Activated CD4-positive, alpha-beta T cell treated with anti-CD3 and anti-CD28 coated beads for 24 hours (primary cell): ENCODE data around the gene TBC1D9.

Experiments
- DNase-seq, 2 donors: peaks; one replicate each; pipeline ENCODE4 v3.0.0-alpha.2; 2020; ENCODE audit warnings: low read depth in 2 of 2

Gene TBC1D9

DNA sequence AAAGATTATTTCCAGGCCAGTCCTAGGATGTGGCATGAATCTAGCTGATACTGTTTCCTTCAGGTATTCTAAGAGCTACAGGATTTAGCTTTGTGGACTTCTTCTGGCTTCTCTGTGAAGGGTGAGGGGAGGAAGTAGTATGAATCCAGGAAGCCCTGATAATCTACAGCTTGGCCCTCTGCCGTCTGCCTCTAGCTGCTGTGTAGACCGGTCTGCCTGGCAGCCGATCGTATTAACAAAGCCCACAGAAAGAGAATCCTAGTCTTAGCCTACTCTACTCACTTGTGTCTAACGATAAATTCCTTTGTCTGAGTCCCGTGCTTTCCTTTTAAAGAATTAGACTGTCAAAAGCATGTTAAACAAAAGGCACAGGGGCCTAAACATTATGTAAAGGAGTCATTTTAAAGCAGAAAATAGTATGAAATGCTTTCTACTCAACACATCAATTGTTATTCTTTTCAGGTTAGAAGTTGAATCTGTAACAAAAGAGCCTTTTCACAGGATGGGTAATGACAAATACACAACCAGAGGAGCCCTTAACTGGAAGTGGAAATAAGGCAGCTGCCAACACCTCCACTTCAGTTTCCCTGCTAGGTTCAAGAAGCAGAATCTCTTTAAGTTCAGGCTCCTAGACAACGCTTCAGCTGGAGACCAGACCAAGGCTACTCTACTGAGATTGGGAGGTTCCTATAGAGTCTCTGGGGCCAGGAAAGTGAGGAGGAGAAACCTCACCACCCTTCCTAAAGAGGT is 138.5 kb downstream of the TBC1D9 start:
- no peak for DNase-seq

DNA sequence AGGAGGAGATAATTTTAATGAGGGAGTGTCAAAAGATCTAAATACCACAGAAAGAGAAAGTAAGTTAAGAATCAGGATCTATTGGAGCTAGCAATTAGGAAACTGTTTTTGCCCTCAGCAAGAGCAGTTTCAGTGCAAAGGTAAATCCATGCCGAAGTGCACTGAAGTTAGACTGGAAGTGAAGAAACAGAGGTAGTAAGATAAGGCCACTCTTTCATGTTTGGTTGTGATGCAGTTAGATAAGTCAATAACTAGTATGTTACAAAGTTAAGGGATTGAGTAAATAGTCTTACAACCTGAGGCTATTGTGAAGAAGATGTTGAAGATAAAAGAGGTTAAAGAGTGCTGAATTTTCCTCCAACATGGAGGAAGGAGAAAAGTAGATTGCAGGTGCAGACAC is 140.7 kb downstream of the TBC1D9 start:
- no peak for DNase-seq

- DNase-seq, result no peak
These were observed 143.8 kb downstream of the TBC1D9 start for GRCh38 chr4:140612357-140612756.

GRCh38 chr4:140611854-140612253 is 144.3 kb downstream of the TBC1D9 start:
- DNase-seq, result no peak

DNA sequence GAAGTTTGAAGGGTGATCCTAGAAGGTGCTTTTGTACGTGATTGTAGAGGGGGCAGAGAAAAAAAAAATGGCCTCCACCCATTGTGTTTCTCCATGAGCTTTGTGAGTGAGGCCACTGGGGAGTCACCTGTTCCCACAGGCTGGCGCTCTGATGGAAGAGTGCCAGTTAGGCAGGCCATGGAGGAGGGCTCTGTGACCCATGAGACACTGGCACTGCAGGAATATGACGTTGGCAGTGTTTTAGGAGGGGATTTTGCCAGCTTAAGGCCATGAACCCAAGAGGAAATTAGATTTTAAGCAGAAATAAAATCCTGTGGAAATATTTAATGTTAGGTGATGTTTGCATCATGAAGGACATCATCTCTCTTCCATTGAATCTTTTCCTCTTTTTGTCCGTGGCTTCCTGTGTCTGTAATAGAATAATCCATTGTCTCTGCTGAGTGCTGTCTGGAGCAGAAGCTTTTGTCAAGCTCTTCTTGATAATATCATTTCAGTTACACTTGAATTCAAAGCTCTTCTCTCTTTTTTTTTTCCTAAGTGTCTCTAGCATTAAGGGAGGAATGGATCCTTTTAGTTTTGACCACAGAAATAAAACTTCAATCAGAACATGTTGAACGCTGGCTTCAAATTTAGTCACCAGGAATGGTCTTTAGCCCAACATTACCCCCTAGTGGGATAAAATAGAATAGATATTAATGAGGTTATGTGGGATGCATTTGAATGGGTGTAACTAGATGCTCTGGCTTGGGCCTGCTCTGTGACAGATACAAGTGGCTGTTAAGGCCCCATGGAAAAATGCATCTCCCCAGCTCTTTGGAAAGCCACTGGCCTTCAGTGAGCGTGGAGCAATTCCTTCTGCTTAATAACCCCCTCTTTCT is 146.4 kb downstream of the TBC1D9 start:
- no peak for DNase-seq

GRCh38 chr4:140607852-140608251 is 148.3 kb downstream of the TBC1D9 start:
- DNase-seq, result no peak

- DNase-seq, result no peak
These were observed 151.6 kb downstream of the TBC1D9 start for GRCh38 chr4:140604544-140604943.

DNA sequence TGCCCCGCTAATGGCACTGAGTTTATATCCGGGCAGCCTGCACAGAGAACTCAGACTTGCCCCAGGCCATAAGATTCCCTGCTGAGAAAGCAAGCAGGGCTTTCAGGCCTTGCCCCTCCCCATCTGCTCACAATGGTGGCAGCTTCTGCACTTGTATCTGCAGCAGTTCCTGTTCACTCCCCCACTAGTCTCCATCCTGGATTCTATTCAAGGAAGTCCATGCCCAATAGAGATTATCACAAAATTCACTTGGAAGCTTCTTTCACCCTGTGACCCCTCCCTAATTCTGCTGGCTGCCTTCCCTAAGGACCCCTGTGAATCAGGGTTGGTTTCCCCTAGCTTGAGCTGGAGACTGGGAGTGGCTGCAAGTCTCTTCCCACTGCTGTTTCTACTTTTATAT is 152.9 kb downstream of the TBC1D9 start:
- no peak for DNase-seq

DNA sequence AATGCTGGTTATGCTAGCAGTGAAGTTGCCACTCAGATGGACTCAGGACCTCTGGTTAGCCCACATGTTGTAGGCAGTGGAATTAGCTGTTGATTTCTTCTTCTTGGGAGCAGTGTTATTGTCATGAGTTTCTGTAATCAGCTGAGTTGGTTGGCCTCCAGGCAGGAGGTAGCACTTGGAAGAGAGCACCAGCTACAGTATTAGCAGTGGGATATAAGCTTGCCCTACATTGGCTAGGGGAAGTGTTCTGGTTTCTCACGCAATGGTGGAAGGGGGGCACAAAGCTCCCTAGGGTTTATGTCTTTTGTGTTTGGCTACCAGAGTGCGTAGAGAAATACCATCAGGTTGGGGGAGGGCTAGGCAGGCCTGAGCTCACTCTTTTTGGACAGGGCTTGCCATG is 153.5 kb downstream of the TBC1D9 start:
- no peak for DNase-seq

- no peak for DNase-seq
These were observed 155.8 kb downstream of the TBC1D9 start for GRCh38 chr4:140600408-140600807.

DNA sequence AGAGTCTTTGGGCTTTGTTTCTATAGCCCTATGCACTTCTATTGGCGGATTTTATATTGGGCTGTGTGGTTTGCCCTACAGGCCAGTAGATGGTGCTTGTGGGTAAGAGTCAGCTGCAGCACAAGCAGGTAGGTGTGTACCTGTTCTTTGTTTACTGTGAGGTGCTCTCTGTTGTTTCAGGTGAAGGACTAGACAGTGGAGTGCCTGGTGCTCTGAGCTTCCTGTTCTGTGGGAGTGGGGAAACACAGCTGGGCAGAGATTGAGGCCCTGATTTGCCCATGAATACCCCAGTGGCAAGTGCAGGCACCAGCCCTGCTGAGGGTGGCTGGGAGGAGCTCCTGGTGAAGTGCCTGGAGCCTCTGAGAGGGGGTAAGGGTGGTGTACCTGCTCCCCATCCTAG is 161.1 kb downstream of the TBC1D9 start:
- no peak for DNase-seq

DNA sequence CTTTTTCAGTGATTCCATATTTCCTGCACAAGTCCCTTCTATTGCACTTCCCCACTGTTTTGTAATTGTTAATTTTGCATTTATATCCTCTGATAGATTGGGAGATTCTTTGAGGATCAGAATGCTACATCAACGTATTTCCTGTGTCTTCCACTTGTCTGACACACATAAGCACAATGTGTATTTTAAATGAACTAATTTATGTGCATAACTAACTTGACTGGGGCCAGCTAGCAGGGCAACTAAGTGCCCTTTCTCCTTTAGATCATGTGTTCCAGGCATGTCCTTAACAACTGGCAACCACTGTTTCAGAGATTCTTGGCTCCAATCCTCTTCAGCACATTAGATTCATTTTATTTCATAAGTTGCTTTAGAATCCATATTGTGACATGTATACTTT is 171.7 kb downstream of the TBC1D9 start:
- DNase-seq, result no peak

DNA sequence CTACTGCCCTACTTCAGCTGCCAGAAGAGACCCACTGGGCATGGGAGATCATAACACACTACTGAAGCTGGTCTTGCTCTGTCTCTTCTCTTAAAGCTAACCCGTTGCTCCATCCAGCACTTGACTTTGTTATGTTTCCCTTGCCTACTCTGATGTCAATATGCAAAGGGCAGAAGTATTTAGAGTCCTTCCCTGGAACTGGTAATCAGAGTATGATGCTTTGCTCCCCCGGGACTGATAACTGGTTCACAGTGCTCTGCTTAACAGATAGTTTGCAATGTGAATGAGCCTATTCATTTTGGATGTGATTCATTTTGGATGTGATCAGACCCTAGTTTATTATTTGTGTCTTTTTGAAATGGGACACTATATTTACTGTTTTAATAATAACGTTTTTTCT is 175.1 kb downstream of the TBC1D9 start:
- DNase-seq, result no peak

DNA sequence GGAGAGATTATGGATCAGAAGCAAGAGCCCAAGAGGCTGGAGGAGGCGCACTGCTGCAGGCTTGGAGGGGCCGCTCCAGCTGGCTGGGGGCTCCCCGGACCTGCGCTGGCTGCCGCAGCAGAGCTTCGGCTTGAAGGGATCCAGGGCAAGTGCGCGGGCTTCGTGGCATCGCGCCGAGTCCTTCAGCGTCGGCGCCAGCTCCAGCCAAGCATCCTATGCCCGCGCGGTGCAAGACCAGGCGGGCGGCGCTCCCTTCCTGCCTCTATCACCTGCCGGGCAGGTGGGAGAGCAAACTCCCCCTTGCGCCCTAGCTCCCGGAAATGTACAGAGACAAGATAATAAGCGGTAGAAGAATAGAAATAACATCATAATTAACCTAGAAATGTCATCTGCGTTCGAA is 176.9 kb downstream of the TBC1D9 start:
- DNase-seq, result no peak

DNA sequence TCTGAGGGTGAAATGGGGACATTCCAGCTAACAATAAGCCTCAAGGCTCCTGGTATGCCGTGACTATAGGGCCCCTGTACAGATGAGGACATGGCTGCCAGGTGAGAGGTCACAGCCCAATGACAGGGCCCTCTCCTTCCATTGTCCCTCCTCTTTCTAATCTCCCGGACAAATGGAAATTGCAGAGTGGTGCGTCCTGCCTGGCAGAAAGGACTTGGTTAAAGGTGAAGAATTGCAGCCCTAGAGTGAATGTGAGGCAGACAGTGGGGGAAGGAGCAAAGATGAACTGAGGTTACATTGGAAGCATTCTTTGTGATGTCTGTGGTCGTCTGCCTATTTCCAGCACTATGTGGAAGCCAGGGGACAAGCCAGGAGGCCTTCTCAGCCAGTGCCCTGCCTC is 180.7 kb downstream of the TBC1D9 start:
- no peak for DNase-seq

DNA sequence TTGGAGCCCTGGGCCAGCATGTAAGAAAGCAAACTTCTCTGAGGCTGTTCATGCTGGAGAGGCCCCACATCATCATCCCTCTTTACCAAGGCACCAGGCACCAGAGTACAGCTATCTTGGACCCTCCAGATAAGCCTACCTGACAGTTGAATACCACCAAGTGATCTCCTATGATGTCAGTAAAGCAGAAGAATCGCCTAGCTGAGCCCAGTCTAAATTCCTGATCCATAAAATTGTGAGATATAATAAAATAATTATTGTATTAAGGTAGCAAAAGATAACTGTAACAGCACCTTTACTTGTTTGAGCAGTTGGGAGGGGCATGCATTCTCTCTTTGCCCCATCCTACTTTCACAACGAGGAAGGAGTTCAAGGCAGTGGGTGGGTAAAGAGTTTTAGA is 184.6 kb downstream of the TBC1D9 start:
- DNase-seq, result no peak
